DMS 273 (cell line): ENCODE results near the gene SH2D3C.

Experiments
- DNase-seq: peaks from one replicate; lab custom pipeline; 2025; ENCODE audit not compliant: unreplicated experiment; lab: John Stamatoyannopoulos, UW

SH2D3C gene

DNA sequence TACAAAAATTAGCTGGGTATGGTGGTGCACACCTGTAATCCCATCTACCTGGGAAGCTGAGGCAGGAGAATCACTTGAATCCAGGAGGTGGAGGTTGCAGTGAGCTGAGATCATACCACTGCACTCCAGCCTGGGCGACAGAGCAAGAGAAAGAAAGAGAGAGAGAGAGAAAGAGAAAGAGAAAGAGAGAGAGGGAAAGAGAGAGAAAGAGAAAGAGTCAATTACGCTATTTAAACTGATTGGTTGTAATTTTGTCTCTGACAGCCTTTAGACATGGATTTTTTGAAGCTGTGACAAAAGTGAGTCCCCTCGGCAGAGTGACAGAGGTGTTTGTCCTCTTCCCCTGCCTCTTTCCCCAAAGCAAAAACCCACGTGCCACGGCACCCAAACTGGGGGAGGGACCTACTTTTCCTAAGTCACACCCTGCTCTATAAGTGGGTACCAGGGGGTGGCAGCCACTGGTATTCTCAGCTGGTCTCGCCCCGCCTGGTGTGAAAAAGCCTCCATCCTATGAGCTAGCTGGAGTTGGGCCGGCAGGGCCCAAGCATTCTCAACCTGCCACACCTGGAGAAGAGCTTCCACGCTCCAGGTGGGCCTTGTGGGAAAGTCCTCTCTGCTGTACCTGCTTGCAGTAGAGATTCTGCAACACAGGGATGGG lies 75.0 kb downstream of the SH2D3C start:
- no peak for DNase-seq

DNA sequence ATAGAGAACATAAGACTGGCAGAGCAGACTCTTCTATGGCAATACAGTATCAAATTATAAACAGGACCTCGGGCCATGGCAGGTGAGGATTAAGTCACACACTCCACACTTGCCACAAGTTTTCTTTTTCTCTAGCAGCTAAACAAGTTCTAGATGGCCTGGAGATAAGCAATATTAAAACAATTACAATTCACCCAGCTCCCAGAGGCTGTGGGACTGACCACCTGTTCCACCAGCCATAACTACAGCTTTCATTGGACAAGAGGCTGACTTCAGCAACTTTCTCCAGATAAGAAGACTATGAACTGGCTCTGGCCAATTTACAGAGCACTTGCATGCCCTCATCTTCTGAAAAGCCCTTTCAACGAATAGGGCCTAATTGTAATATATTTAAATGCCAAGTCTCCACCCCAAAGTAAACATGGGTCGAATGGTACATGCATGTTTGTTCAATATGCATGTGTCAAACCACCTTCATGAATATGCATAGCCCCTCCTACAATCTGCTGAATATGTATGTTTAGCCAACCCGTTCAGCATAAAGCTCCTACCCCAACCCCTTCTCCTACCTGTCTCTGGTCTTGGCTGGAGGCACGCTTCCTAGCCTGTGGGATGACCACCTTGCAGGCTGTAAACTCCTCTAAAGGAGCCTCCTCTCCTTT lies 77.7 kb downstream of the SH2D3C start:
- peak; percentile 60 for DNase-seq

DNA sequence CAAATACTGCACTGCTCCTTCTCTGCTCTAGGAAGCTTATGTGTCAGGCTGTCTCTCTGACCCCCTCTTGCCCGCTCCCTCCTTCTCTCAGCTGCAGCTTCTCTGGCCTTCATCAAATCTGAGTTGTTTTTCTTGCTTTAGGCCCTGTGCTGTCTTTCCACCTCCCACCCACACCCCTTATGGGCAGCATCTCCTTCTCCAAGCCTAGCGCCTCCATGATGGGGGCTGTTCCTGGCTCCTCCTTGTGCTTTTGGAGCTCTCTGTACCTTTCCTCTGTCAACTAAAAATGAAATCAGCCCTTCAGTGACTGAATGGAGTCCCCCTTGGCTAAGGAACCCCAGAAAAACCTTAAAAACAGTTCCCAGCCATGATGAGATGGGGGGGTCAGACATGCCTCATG lies 78.3 kb downstream of the SH2D3C start:
- no peak for DNase-seq

DNA sequence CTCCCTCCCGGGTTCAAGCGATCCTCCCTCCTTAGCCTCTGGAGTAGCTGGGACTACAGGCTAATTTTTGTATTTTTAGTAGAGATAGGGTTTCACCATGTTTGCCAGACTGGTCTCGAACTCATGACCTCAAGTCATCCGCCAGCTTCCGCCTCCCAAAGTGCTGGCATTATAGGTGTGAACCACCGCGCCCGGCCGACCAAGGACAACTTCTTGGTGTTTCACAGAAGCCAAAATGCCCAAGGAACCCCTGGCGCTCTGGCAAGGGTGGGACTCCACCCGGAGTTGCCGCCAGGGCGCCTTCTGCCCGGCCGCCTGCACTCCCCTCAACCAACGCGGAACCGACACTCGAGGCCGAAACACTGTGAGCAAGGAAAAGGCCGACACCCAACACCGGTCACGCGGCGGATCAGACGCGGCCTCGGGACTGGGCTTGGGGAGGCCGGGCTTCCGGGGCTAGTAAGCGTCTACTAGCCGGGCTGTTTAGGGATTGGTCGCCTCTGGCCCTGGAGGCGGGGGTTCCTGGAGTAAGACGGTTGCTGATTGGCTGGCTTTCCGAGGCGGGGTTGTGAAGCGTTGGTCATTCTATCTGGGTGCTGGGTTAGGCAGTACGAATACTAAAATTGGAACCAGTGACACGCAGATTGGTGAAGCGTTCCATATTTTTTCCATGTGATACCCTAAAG lies 79.3 kb downstream of the SH2D3C start:
- DNase-seq = peak; percentile 26

GRCh38 chr9:127698386-127698785 lies 80.1 kb downstream of the SH2D3C start:
- DNase-seq = no peak

- DNase-seq = peak; percentile 25
These were observed 80.9 kb downstream of the SH2D3C start for GRCh38 chr9:127697575-127697974.

DNA sequence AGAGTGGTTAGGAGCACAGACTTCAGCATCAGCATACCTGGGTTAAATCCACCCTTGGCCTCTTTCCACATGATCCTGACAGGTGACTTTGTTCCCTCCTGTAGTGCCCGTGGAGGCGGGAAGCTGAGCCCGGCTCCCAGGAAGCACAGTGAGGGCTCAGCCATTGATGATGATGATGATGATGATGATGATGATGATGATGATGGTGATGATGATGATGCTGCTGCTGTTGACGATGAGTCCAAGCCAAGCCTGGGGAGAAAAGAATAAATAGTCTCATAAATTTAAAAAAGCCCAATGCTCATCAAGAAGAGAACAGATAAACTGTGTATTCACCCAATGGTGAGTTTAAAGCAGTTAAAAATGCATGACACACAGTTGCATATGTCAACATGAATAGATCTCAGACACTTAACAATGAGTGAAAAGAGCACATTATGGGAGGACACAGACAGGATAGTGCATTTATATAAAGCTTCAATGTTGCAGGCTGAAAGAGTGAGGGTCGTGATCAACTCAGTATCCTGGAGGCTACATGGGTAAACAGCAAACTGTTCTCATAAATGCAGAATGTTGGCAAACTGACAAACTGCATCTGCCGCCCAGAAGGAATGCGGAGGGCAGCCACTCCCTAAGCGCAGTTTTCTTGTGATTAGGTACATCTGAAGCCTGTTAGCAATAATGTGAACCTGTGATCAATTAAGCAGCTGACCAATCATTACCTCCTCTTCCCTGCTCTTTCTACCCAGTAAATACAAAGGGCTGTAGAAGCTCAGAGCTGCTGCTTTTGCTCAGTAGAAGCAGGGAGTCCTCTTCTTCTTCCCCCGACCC lies 83.4 kb downstream of the SH2D3C start:
- no peak for DNase-seq

DNA sequence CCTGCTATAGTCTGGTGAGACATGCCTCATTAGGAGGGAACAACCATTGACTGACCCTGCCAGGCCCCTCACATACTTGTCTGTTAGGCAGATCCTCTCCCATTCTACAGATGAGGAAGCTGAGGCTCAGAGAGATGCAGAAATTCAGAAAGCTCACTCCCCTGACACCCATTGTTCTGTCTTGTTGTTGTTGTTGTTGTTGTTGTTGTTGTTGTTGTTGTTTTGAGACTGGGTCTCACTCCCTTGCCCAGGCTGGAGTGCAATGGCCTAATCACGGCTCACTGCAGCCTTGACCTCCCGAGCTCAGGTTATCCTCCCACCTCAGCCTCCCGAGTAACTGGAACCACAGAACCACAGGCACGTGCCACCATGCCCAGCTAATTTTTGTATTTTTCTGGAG lies 84.8 kb downstream of the SH2D3C start:
- DNase-seq = no peak

GRCh38 chr9:127693143-127693542 lies 85.3 kb downstream of the SH2D3C start:
- DNase-seq = no peak

DNA sequence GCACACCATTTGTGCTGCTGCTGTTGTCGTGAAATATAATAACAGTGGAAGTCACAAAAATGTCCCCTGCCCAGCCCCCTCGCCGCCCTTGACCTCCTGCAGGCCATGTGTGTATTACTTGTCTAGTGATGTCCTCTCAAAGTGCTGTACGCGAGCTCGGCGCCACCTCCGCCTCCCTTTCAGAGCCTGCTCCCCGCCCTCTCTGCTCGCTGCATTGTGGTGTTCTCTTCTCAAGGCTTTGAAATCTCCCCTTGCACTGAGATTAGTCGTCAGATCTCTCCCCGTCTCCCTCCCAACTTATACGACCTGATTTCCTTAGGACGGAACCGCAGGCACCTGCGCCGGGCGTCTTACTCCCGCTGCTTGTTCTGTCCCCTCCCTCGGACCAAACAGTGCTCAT lies 86.4 kb downstream of the SH2D3C start:
- no peak for DNase-seq

DNA sequence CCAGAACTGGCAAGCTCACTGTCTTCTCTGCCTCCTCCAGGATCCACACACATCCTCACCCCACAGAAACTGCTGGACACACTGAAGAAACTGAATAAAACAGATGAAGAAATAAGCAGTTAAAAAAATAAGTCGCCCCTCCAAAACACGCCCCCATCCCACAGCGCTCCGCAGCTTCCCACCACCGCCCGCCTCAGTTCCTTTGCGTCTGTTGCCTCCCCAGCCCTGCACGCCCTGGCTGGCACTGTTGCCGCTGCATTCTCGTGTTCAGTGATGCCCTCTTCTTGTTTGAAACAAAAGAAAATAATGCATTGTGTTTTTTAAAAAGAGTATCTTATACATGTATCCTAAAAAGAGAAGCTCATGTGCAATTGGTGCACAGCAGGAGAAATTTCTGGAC lies 87.7 kb downstream of the SH2D3C start:
- DNase-seq = no peak

DNA sequence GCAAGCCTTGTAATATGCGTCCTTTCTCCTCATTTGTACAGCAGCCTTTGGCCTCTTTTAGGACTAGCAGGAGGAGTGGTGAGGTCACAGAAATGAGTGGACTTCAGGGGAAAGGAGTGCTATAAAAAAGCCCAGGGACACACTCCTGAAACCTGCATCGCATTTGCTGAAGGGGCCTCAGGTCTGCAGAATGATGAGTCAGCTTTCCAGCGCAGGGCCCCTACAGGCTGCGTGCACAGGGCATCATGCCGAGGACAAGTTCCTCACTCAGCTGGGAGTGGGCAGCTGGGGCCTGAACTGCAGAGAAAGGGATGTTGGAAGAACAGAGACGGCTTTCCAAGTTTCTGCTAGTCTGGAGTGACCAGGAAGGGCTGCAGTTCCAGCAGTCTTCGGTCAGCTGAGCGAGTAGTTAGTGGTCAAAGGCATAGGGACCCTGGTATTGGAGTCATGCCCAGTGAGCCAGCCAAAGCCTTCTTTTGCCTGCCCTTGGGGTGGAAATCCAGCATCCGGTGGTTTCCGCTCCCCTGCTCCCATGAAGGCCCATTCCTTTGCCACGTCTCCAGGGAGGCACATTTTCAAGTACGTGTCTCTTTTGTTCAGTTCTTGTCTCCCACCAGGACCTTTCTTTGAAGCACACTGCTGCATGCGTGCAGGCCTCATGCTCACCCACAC lies 89.0 kb downstream of the SH2D3C start:
- DNase-seq = no peak
